ENCODE results near the gene GRB10.

Gene GRB10

GRCh38 chr7:50619684-50620083 lies 163.0 kb downstream of the GRB10 start:
- H3K27ac ChIP-seq (ENCODE audit: low read depth, low read length) = no peak overlapping the region
- H3K9me3 ChIP-seq (ENCODE audit: low read length) = no peaks in the 10 kb centered on the region
- peaks cover 28% of the 10 kb centered on the region for H3K4me1 ChIP-seq (ENCODE audit: insufficient read depth, low read length)
- no peak overlapping the region for H3K9ac ChIP-seq (ENCODE audit: low read length)
- H3K4me3 ChIP-seq (ENCODE audit: low read depth in 1 of 2, low read length in 2 of 2) = no peak overlapping the region
- H3K27me3 ChIP-seq (ENCODE audit: control insufficient read depth in 1 of 2, insufficient read depth in 2 of 2, low read length in 2 of 2) = no peaks in the 10 kb centered on the region
- peaks cover 14% of the 10 kb centered on the region for H3K36me3 ChIP-seq (ENCODE audit: insufficient read depth, low read length)

GRCh38 chr7:50618281-50618680 lies 164.4 kb downstream of the GRB10 start:
- Histone ChIP-seq H3K27me3 (ENCODE audit: control insufficient read depth in 1 of 2, insufficient read depth in 2 of 2, low read length in 2 of 2) (no peaks in the 10 kb centered on the region), H3K4me3 (ENCODE audit: low read depth in 1 of 2, low read length in 2 of 2) (no peak overlapping the region), H3K36me3 (ENCODE audit: insufficient read depth, low read length) (peaks cover 28% of the 10 kb centered on the region), H3K27ac (ENCODE audit: low read depth, low read length) (no peak overlapping the region), H3K9ac (ENCODE audit: low read length) (no peak overlapping the region), H3K9me3 (ENCODE audit: low read length) (no peaks in the 10 kb centered on the region), H3K4me1 (ENCODE audit: insufficient read depth, low read length) (peaks cover 28% of the 10 kb centered on the region)

GRCh38 chr7:50615519-50616080 lies 167.1 kb downstream of the GRB10 start:
- peaks cover 18% of the 10 kb centered on the region for H3K4me1 ChIP-seq (ENCODE audit: insufficient read depth, low read length)
- no peak overlapping the region for H3K27ac ChIP-seq (ENCODE audit: low read depth, low read length)
- no peaks in the 10 kb centered on the region for H3K27me3 ChIP-seq (ENCODE audit: control insufficient read depth in 1 of 2, insufficient read depth in 2 of 2, low read length in 2 of 2)
- H3K4me3 ChIP-seq (ENCODE audit: low read depth in 1 of 2, low read length in 2 of 2) = no peak overlapping the region
- H3K9me3 ChIP-seq (ENCODE audit: low read length) = no peaks in the 10 kb centered on the region
- H3K36me3 ChIP-seq (ENCODE audit: insufficient read depth, low read length) = peaks cover 33% of the 10 kb centered on the region
- H3K9ac ChIP-seq (ENCODE audit: low read length) = no peak overlapping the region

- Histone ChIP-seq H3K4me1 (ENCODE audit: insufficient read depth, low read length) (peaks cover 11% of the 10 kb centered on the region), H3K36me3 (ENCODE audit: insufficient read depth, low read length) (peaks cover 38% of the 10 kb centered on the region), H3K9ac (ENCODE audit: low read length) (no peak overlapping the region), H3K27me3 (ENCODE audit: control insufficient read depth in 1 of 2, insufficient read depth in 2 of 2, low read length in 2 of 2) (no peaks in the 10 kb centered on the region), H3K4me3 (ENCODE audit: low read depth in 1 of 2, low read length in 2 of 2) (no peak overlapping the region), H3K9me3 (ENCODE audit: low read length) (no peaks in the 10 kb centered on the region), H3K27ac (ENCODE audit: low read depth, low read length) (no peak overlapping the region)
These were observed 167.8 kb downstream of the GRB10 start for GRCh38 chr7:50614721-50615518.

GRCh38 chr7:50613473-50613872 lies 169.2 kb downstream of the GRB10 start:
- H3K9me3 ChIP-seq (ENCODE audit: low read length) = no peaks in the 10 kb centered on the region
- H3K36me3 ChIP-seq (ENCODE audit: insufficient read depth, low read length) = peaks cover 36% of the 10 kb centered on the region
- no peaks in the 10 kb centered on the region for H3K27me3 ChIP-seq (ENCODE audit: control insufficient read depth in 1 of 2, insufficient read depth in 2 of 2, low read length in 2 of 2)
- H3K9ac ChIP-seq (ENCODE audit: low read length) = no peak overlapping the region
- no peak overlapping the region for H3K4me3 ChIP-seq (ENCODE audit: low read depth in 1 of 2, low read length in 2 of 2)
- H3K27ac ChIP-seq (ENCODE audit: low read depth, low read length) = peak overlapping the region; percentile 72
- H3K4me1 ChIP-seq (ENCODE audit: insufficient read depth, low read length) = peaks cover 8% of the 10 kb centered on the region

- H3K27me3 ChIP-seq (ENCODE audit: control insufficient read depth in 1 of 2, insufficient read depth in 2 of 2, low read length in 2 of 2) = no peaks in the 10 kb centered on the region
- peak overlapping the region; percentile 72 for H3K27ac ChIP-seq (ENCODE audit: low read depth, low read length)
- no peaks in the 10 kb centered on the region for H3K9me3 ChIP-seq (ENCODE audit: low read length)
- H3K36me3 ChIP-seq (ENCODE audit: insufficient read depth, low read length) = peaks cover 35% of the 10 kb centered on the region
- H3K4me1 ChIP-seq (ENCODE audit: insufficient read depth, low read length) = peaks cover 8% of the 10 kb centered on the region
- H3K9ac ChIP-seq (ENCODE audit: low read length) = no peak overlapping the region
- no peak overlapping the region for H3K4me3 ChIP-seq (ENCODE audit: low read depth in 1 of 2, low read length in 2 of 2)
These were observed 170.0 kb downstream of the GRB10 start for GRCh38 chr7:50612704-50613103.

GRCh38 chr7:50610521-50611277 lies 172.0 kb downstream of the GRB10 start:
- no peak overlapping the region for H3K9ac ChIP-seq (ENCODE audit: low read length)
- H3K4me3 ChIP-seq (ENCODE audit: low read depth in 1 of 2, low read length in 2 of 2) = no peak overlapping the region
- H3K27me3 ChIP-seq (ENCODE audit: control insufficient read depth in 1 of 2, insufficient read depth in 2 of 2, low read length in 2 of 2) = no peaks in the 10 kb centered on the region
- H3K27ac ChIP-seq (ENCODE audit: low read depth, low read length) = no peak overlapping the region
- H3K36me3 ChIP-seq (ENCODE audit: insufficient read depth, low read length) = peaks cover 41% of the 10 kb centered on the region
- peaks cover 8% of the 10 kb centered on the region for H3K4me1 ChIP-seq (ENCODE audit: insufficient read depth, low read length)
- H3K9me3 ChIP-seq (ENCODE audit: low read length) = no peaks in the 10 kb centered on the region

- Histone ChIP-seq H3K9ac (ENCODE audit: low read length) (no peak overlapping the region), H3K27ac (ENCODE audit: low read depth, low read length) (no peak overlapping the region), H3K27me3 (ENCODE audit: control insufficient read depth in 1 of 2, insufficient read depth in 2 of 2, low read length in 2 of 2) (no peaks in the 10 kb centered on the region), H3K9me3 (ENCODE audit: low read length) (no peaks in the 10 kb centered on the region), H3K4me3 (ENCODE audit: low read depth in 1 of 2, low read length in 2 of 2) (no peak overlapping the region), H3K36me3 (ENCODE audit: insufficient read depth, low read length) (peaks cover 49% of the 10 kb centered on the region), H3K4me1 (ENCODE audit: insufficient read depth, low read length) (peaks cover 8% of the 10 kb centered on the region)
These were observed 174.3 kb downstream of the GRB10 start for GRCh38 chr7:50608196-50608906.

GRCh38 chr7:50607524-50608125 lies 175.1 kb downstream of the GRB10 start:
- no peak overlapping the region for H3K9ac ChIP-seq (ENCODE audit: low read length)
- H3K27me3 ChIP-seq (ENCODE audit: control insufficient read depth in 1 of 2, insufficient read depth in 2 of 2, low read length in 2 of 2) = no peaks in the 10 kb centered on the region
- no peak overlapping the region for H3K27ac ChIP-seq (ENCODE audit: low read depth, low read length)
- H3K9me3 ChIP-seq (ENCODE audit: low read length) = no peaks in the 10 kb centered on the region
- no peak overlapping the region for H3K4me3 ChIP-seq (ENCODE audit: low read depth in 1 of 2, low read length in 2 of 2)
- peaks cover 45% of the 10 kb centered on the region for H3K36me3 ChIP-seq (ENCODE audit: insufficient read depth, low read length)
- H3K4me1 ChIP-seq (ENCODE audit: insufficient read depth, low read length) = peaks cover under 1% of the 10 kb centered on the region

GRCh38 chr7:50605059-50605458 lies 177.6 kb downstream of the GRB10 start:
- H3K4me1 ChIP-seq (ENCODE audit: insufficient read depth, low read length) = no peaks in the 10 kb centered on the region
- H3K27me3 ChIP-seq (ENCODE audit: control insufficient read depth in 1 of 2, insufficient read depth in 2 of 2, low read length in 2 of 2) = no peaks in the 10 kb centered on the region
- H3K4me3 ChIP-seq (ENCODE audit: low read depth in 1 of 2, low read length in 2 of 2) = no peak overlapping the region
- H3K9me3 ChIP-seq (ENCODE audit: low read length) = no peaks in the 10 kb centered on the region
- no peak overlapping the region for H3K27ac ChIP-seq (ENCODE audit: low read depth, low read length)
- peaks cover 41% of the 10 kb centered on the region for H3K36me3 ChIP-seq (ENCODE audit: insufficient read depth, low read length)
- no peak overlapping the region for H3K9ac ChIP-seq (ENCODE audit: low read length)

GRCh38 chr7:50603287-50603686 lies 179.4 kb downstream of the GRB10 start:
- H3K9me3 ChIP-seq (ENCODE audit: low read length) = no peaks in the 10 kb centered on the region
- no peak overlapping the region for H3K27ac ChIP-seq (ENCODE audit: low read depth, low read length)
- no peaks in the 10 kb centered on the region for H3K27me3 ChIP-seq (ENCODE audit: control insufficient read depth in 1 of 2, insufficient read depth in 2 of 2, low read length in 2 of 2)
- no peaks in the 10 kb centered on the region for H3K4me1 ChIP-seq (ENCODE audit: insufficient read depth, low read length)
- no peak overlapping the region for H3K4me3 ChIP-seq (ENCODE audit: low read depth in 1 of 2, low read length in 2 of 2)
- H3K36me3 ChIP-seq (ENCODE audit: insufficient read depth, low read length) = peaks cover 44% of the 10 kb centered on the region
- H3K9ac ChIP-seq (ENCODE audit: low read length) = no peak overlapping the region
